CD1c-positive myeloid dendritic cell (primary cell): Measurements from ENCODE around the gene MSANTD1.

ENCODE experiments used
- DNase-seq: peaks from one replicate; pipeline ENCODE4 v3.0.0-alpha.2; 2016; ENCODE audit errors: extremely low spot score

The MSANTD1 gene

GRCh38 chr4:3248178-3248480 lies 830 bp upstream of the MSANTD1 start:
- DNase-seq = no peak

DNA sequence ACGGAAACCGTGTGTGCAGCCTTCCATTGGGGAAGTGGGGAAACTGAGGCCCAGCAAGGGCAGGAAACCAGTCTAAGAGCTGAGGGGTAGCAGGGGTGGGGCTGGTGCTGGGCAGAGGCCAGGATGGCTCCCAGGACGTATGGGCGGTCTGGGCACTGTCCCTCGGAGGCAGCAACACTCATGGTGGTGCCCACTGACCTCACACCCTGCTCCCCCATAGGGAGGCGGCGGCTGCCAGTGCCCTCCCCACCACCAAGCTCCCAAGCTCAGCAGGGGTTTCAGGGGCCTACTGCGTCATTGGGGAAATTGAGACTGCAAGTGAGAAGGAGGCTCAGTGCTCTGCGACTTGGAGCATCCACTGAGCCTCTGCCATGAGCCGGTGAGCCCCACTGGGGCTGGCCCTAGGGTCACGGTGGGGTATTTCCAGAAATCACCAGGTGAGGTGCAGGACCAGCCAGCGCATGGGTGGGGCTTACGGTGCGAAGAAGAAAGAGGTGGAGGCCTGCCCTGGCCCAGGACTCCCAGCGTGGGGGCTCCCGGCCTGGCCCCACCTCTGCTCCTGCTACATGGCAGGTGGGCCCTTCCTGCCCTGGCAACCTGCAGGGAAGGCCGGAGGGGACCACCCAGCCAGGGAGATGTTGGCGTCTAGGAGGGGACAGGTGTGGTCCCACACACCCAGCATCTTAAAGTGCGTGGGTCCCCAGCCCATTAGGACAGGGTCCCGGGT lies 915 bp downstream of the MSANTD1 start:
- DNase-seq = no peak

DNA sequence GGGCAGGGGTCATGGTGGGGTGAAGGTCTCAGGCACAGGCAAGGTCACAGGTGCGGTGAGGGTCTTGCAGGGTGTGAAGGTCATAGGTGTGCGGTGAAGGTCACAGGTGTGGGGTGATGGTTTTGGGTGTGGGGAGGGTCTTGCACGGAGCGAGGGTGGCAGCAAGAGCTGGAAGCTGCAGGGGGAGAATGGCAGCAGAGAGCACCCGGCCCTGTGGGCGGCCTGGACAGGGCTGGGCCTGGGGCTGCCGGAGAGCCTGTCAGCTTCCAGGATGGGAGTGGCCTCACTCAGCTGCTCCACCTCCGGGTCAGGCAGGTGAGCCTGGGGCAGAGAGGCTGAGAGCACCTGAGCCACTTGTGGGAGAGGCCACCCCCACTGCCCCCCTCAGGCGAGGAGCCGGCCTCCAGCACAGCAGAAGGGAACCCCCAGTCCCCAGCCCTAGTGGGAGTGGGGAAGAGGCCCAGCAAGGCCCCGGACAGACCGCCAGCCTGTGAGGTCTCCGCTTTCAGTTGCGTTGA lies 1.5 kb downstream of the MSANTD1 start:
- DNase-seq = no peak

DNA sequence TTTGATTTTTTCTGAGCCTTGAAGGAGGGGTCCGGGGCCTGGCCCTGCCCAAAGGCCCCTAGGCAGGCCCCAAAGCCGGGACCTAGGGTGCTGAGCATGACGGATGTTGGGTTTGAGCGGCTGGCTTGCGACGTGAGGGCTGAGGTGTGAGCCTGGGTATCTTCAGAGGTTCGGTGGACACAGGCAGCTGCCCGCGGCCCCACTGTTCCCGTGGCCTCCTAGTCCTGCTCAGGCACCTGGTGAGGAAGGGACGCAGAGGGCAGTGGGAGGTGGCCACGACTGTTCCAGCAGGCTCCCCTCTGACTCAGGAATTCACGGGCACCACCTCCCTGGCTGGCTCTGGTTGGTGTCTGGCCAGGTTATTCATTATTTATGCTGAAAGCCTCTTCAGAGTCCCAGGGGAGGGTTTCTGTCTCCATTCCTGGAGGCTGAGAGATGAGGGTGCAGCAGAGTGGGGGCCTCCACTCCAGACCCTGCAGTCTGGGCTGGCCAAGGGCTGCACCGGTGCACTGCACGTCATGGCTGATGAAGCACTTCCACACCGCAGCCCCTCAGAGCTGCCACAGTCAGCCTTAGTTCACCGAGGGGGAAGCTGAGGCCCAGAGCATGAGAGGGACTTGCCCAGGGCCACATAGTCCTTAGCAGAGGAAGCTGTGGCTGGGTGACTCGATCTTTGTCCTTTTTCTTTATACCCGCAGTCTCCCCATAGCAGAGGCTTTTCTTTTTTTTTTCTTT lies 2.2 kb downstream of the MSANTD1 start:
- no peak for DNase-seq

- DNase-seq = no peak
Observed at GRCh38 chr4:3251691-3252479, 2.9 kb downstream of the MSANTD1 start.

DNA sequence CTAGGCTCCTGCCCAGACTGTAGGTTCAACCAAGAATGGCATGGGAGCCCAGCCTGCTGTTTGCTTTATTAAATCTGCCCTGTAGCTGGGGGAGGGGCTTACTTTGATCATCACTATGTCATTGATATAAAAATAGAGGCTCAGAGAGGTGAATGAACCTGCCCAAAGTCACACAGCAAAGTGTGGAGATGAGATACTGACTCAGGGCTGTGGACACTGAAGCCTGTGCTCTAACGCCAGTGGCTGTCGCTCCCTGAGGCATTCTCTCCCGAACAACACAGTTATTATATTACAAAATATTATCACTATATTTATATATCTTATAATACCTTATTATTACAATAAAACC lies 3.5 kb downstream of the MSANTD1 start:
- no peak for DNase-seq

DNA sequence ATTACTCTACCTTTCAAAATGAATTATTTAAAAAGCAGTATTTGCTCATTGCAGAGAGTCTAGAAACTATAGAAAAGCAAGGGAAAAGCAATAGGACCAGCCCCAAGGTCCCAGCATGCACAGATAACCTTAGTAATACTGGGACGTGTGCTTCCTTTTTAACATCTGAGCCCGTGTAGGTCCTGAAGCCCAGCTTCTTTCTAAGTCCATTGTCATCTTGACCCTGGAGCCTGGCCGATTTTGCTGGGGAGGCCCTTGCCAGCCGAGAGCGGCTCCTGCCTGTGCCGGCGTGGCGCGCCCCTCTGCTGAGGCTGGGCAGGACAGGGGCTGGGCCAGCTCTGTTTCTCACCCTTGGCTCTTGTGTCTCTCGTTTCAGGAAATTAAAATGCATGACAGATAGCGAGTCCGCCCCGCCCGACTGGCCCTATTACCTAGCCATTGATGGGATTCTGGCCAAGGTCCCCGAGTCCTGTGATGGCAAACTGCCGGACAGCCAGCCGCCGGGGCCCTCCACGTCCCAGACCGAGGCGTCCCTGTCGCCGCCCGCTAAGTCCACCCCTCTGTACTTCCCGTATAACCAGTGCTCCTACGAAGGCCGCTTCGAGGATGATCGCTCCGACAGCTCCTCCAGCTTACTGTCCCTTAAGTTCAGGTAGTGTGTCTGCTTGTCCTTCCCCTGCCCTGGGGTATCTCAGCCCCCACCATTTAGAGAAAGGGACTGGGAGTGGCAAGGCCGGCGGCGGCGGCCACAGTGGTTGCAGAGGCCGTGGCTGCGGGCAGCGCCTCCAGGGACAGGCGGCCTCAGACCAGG lies 4.1 kb downstream of the MSANTD1 start:
- DNase-seq = no peak

GRCh38 chr4:3253808-3254207 lies 4.8 kb downstream of the MSANTD1 start:
- DNase-seq = no peak

GRCh38 chr4:3254302-3255131 lies 5.6 kb downstream of the MSANTD1 start:
- no peak for DNase-seq

GRCh38 chr4:3255611-3256186 lies 6.7 kb downstream of the MSANTD1 start:
- no peak for DNase-seq

- no peak for DNase-seq
Observed at GRCh38 chr4:3256230-3257102, 7.5 kb downstream of the MSANTD1 start.

GRCh38 chr4:3257103-3257555 lies 8.2 kb downstream of the MSANTD1 start:
- no peak for DNase-seq

- no peak for DNase-seq
Observed at GRCh38 chr4:3257556-3258482, 8.9 kb downstream of the MSANTD1 start.

DNA sequence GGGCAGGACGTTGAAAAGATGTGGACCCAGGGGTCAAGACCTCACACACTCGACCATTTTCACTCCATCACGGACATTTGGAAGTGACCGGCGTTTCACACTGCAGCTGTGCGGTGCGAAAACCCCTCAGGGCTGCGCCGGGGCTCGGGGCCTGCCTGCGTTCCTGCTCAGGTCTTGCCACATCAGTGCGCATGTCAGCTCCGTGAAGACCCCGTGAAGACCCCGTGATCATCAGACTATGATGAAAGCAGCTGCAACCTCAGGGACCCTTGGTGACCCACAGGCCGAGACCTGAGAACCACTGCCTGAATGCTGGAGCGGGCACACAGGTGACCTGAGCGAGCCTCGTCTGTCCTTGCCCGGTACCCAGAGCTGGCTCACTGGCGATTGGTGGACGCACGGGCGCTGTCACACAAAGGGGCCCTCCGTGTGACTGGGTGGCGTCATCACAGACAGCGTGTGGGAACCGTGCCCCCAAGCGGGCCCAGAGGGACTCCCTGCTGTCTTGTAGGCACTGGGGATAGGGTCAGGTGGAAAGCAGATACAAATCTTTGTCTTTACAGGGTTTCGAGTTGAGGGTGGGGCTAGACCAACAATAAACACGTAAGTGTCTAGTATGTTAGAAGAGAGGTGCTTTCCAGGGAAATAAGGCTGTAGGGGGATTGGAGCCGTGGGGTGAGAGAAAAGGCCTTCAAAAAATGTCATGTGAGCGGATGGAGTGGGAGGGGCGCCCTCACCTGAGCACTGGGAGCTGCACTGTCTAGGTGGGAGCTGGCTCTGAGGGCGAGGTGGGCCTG lies 12.7 kb downstream of the MSANTD1 start:
- no peak for DNase-seq

DNA sequence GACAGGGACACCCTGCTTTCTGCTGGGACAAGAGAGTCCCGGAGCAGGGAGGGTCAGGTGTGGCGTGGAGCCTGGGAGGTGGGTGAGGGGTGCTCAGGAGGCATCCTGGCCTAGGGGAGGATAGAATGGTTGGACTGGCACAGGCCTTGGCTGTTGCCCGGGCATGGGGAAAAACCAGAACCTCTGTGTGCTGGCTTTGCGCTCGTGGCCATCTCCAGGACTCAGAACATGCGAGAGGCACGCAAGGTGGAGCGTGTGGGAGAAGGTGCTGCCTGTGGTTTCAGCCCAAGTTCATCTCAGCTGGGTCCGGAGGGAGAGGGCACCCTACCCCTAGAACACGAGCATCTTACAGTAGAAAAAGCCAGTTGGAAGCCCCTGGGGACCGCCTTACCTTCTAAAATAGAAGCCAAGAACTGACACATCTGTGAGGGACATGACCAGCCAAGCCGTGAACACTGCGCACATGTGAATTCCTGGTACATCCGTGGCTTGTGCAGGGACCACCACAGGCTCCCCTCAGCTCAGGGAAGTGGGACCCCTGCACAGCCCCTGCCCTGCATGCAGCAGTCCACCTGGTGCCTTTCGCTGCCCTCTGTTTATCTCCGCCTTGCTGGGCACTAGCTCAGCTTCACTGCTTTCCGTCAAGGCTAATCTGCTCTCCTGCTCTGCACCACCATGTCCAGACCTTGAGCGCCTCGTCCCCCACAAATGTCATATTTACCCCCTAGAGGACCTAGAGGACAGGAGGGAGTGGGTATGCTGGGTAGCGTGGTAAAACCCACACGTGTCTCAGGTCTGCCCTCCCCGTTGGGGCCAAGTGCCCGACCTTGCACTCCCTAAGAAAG lies 13.5 kb downstream of the MSANTD1 start:
- DNase-seq = no peak

DNA sequence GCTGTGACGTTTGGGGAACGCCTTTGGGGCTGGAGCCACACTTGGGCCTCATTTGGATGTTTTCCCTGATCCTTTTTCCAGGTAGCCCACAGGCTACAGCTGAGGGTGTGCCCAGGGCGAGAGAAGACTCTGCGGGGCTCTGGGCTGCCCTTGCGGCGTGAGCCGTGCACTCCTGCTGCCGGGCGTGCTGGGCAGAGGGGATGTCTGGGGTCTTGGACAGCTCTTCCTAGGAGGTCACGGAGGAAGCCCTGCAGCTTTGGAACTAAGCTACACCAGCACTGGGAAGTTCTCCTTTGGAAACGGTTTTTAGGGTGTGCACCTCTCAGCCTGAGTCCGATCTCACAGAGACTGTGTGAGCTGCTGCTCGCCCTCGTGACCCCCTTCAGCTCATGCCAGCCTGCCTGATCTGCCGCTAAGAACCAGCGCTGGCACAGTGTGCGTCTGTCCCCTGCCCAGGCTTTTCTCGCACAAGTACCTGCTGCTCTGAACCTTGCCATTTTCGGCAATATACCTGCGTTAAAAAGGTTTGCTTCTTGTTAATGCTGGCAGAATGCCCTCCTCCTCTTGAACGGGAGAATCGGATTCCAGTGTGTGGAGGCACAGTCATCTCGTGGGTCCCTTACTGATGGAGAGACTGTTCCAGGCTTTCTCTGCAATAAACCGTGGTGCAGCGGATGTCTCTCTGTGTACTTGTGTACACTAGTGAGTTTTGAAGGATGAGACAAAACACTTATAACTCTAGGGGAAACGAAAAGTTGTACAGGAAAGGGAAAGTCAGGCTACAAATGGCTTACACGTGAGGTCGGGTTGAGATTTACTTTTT lies 14.3 kb downstream of the MSANTD1 start:
- DNase-seq = no peak
